DND-41 (cell line): Measurements from ENCODE around the gene COX7A2L.

Experiments used
- ATAC-seq: fragments of 200-7000 bp; cut with Tn5 transposase; 3 replicates; pipeline ENCODE4 v1.9.1; 2021; ENCODE audit warnings: low read depth; ENCODE audit not compliant: insufficient read depth
- DNase-seq: peaks from one replicate; pipeline ENCODE4 v3.0.0-alpha.2; 2020
- H2AFZ ChIP-seq: 2 replicates; pipeline ENCODE4 v1.6.0; 2012; ENCODE audit warnings: low read depth, low read length
- H3K27ac ChIP-seq: 2 replicates; pipeline ENCODE4 v1.5.1; 2012; ENCODE audit warnings: low read length, inconsistent platforms
- H3K27me3 ChIP-seq: fragments of 200-600 bp; sonication (generic); 2 replicates; pipeline ENCODE4 v1.6.0; 2012; ENCODE audit warnings: low read length, mild to moderate bottlenecking, inconsistent platforms; ENCODE audit not compliant: insufficient read depth, poor library complexity
- H3K36me3 ChIP-seq: 2 replicates; pipeline ENCODE4 v1.5.1; 2012; ENCODE audit warnings: low read length, inconsistent platforms; ENCODE audit not compliant: insufficient read depth
- H3K4me1 ChIP-seq: 2 replicates; pipeline ENCODE4 v1.5.1; 2012; ENCODE audit warnings: mild to moderate bottlenecking, low read length; ENCODE audit not compliant: insufficient read depth
- H3K4me2 ChIP-seq: 2 replicates; pipeline ENCODE4 v1.6.0; 2012; ENCODE audit warnings: mild to moderate bottlenecking, moderate library complexity, low read length, inconsistent platforms; ENCODE audit not compliant: insufficient read depth
- H3K4me3 ChIP-seq, 2 experiments: fragments of 200-600 bp in 1 of 2; shearing (Covaris generic) in 1 of 2; 2 replicates each; pipeline ENCODE4 v1.5.1; 2012 to 2016; ENCODE audit warnings: inconsistent platforms in 2 of 2, low read length in 2 of 2, mild to moderate bottlenecking in 2 of 2, low read depth in 1 of 2, moderate library complexity in 1 of 2
- H3K79me2 ChIP-seq: 2 replicates; pipeline ENCODE4 v1.6.0; 2012; ENCODE audit warnings: low read length, inconsistent platforms; ENCODE audit not compliant: insufficient read depth
- H3K9ac ChIP-seq: 2 replicates; pipeline ENCODE4 v1.6.0; 2012; ENCODE audit warnings: low read depth, mild to moderate bottlenecking, inconsistent platforms, low read length, moderate library complexity
- H3K9me3 ChIP-seq: 2 replicates; pipeline ENCODE4 v1.5.1; 2012; ENCODE audit warnings: low read length, moderate library complexity, mild to moderate bottlenecking, inconsistent platforms; ENCODE audit not compliant: insufficient read depth, severe bottlenecking
- H4K20me1 ChIP-seq: 2 replicates; pipeline ENCODE4 v1.6.0; 2012; ENCODE audit warnings: low read length; ENCODE audit not compliant: insufficient read depth
- EZH2 ChIP-seq: IDR thresholded peaks from 3 replicates; pipeline ENCODE4 v1.6.1; 2012; ENCODE audit warnings: borderline replicate concordance, low read depth, mild to moderate bottlenecking, moderate library complexity, low read length, inconsistent platforms; ENCODE audit not compliant: severe bottlenecking
- TF ChIP-seq, protein P1 (sequence below): IDR thresholded peaks from 2 replicates; pipeline ENCODE4 v1.5.1; 2012; ENCODE audit warnings: borderline replicate concordance, low read length, moderate library complexity, mild to moderate bottlenecking; ENCODE audit not compliant: poor library complexity, severe bottlenecking; ENCODE audit errors: extremely low read depth

Gene COX7A2L

DNA sequence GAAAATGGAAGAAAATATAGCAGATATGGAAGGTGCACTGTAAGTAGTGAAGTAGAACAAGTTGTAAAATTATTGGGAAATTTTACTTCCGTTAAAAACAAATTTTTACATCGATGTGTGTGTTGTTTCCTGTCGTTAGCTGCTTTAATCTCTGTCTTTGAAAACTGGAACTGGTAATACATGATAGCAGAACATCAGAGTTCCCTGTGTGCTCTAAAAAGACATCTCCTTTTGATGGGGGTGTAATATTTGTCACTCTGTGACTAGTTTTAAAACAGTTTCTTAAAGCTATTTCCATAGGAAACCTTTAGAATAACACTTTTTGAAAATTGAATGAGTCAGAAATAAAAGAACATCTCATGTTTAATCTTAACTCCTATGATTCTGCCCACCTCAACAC lies 43.5 kb downstream of the COX7A2L start:
- Histone ChIP-seq H4K20me1 (no peaks in the 10 kb centered on the region), H3K27me3 (no peaks in the 10 kb centered on the region), H3K27ac (no peak overlapping the region), H3K4me1 (no peaks in the 10 kb centered on the region), H3K36me3 (peaks cover 44% of the 10 kb centered on the region; the same call in 1 of the 2 replicates), H3K79me2 (no peaks in the 10 kb centered on the region), H3K9ac (no peak overlapping the region), H3K4me3 (no peak overlapping the region), H2AFZ (no peak overlapping the region), H3K4me2 (no peak overlapping the region), H3K9me3 (no peaks in the 10 kb centered on the region)
- DNase-seq: no peak
- ATAC-seq: no peak
- TF ChIP-seq EZH2: no peak
- TF ChIP-seq, protein P1, sequence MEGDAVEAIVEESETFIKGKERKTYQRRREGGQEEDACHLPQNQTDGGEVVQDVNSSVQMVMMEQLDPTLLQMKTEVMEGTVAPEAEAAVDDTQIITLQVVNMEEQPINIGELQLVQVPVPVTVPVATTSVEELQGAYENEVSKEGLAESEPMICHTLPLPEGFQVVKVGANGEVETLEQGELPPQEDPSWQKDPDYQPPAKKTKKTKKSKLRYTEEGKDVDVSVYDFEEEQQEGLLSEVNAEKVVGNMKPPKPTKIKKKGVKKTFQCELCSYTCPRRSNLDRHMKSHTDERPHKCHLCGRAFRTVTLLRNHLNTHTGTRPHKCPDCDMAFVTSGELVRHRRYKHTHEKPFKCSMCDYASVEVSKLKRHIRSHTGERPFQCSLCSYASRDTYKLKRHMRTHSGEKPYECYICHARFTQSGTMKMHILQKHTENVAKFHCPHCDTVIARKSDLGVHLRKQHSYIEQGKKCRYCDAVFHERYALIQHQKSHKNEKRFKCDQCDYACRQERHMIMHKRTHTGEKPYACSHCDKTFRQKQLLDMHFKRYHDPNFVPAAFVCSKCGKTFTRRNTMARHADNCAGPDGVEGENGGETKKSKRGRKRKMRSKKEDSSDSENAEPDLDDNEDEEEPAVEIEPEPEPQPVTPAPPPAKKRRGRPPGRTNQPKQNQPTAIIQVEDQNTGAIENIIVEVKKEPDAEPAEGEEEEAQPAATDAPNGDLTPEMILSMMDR: no peak

DNA sequence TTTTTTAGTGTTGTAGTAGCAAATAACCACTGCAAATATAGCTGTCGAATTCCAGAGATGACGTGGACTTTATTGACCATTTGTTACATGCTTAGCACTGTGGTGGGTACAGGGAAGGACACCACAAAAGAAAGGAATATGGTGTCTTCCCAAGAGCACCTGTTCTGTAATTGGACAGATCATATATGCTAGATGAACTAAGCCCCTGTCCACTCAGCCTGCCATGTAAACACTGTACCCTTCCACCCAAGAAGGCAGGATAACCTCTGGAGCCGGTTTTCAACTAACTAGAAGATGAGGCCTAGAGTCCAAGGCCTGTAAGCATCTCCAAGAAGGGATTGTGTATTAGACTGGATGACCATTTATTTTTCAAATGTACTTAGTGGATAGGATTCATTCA lies 44.1 kb downstream of the COX7A2L start:
- DNase-seq (no peak), ATAC-seq (no peak)
- Histone ChIP-seq H3K27me3 (no peaks in the 10 kb centered on the region), H3K9ac (no peak overlapping the region), H3K27ac (no peak overlapping the region), H3K4me3 (no peak overlapping the region), H3K79me2 (no peaks in the 10 kb centered on the region), H3K4me1 (no peaks in the 10 kb centered on the region), H3K9me3 (no peaks in the 10 kb centered on the region), H2AFZ (no peak overlapping the region), H3K36me3 (peaks cover 44% of the 10 kb centered on the region; the same call in 1 of the 2 replicates), H3K4me2 (no peak overlapping the region), H4K20me1 (no peaks in the 10 kb centered on the region)
- TF ChIP-seq EZH2: no peak
- TF ChIP-seq, protein P1: no peak

DNA sequence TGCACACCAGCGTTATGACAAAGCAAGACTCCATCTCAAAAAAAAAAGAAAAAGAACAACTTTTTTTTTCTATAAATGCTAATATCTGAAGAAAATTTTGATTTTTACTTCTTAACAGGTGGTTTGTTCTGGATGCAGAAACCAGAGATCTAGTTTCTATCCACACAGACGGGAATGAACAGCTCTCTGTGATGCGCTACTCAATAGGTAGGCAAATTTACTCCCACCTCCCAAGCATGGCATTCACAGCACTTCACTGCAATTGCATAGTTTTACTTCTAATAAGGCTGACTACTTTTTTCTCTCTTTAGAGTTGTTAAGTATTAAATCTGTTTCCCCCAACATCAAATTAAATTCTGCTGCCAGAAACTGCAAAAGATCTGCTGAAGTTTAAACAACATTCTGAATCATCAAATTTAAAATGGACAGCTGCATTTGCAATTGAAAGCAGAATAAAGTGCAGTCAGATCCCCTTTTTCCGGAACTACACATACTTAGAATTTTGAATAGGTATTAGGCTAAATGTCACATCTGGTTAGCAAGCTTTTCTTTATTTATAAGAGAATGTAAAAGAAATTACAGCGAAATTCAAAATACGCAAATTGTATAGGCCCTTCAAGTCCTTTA lies 45.1 kb downstream of the COX7A2L start:
- no peak overlapping the region for H3K4me2 ChIP-seq
- no peak overlapping the region for H3K4me3 ChIP-seq
- no peak for ATAC-seq
- no peak overlapping the region for H2AFZ ChIP-seq
- H3K4me1 ChIP-seq: no peaks in the 10 kb centered on the region
- no peaks in the 10 kb centered on the region for H3K79me2 ChIP-seq
- H3K9me3 ChIP-seq: no peaks in the 10 kb centered on the region
- no peaks in the 10 kb centered on the region for H3K27me3 ChIP-seq
- no peak for DNase-seq
- no peaks in the 10 kb centered on the region for H4K20me1 ChIP-seq
- H3K36me3 ChIP-seq: peaks cover 44% of the 10 kb centered on the region; the same call in 1 of the 2 replicates
- H3K9ac ChIP-seq: no peak overlapping the region
- TF ChIP-seq EZH2: no peak
- TF ChIP-seq, protein P1: no peak
- no peak overlapping the region for H3K27ac ChIP-seq
